Activated naive CD8-positive, alpha-beta T cell (primary cell): ENCODE results near the gene NUDT22.

Experiments
- H3K27ac Mint-ChIP-seq: one replicate; pipeline ENCODE4 v1.8.0; 2021; ENCODE audit warnings: mixed read lengths
- H3K27me3 Mint-ChIP-seq: one replicate; pipeline ENCODE4 v1.8.0; 2021; ENCODE audit warnings: mixed read lengths
- H3K36me3 Mint-ChIP-seq: one replicate; pipeline ENCODE4 v1.8.0; 2021; ENCODE audit warnings: mixed read lengths
- H3K4me1 Mint-ChIP-seq: one replicate; pipeline ENCODE4 v1.8.0; 2021; ENCODE audit warnings: low read depth, mixed read lengths
- H3K4me3 Mint-ChIP-seq: one replicate; pipeline ENCODE4 v1.8.0; 2021; ENCODE audit warnings: mild to moderate bottlenecking, mixed read lengths
- H3K9me3 Mint-ChIP-seq: one replicate; pipeline ENCODE4 v1.8.0; 2021; ENCODE audit warnings: low read depth, mixed read lengths

NUDT22 gene

DNA sequence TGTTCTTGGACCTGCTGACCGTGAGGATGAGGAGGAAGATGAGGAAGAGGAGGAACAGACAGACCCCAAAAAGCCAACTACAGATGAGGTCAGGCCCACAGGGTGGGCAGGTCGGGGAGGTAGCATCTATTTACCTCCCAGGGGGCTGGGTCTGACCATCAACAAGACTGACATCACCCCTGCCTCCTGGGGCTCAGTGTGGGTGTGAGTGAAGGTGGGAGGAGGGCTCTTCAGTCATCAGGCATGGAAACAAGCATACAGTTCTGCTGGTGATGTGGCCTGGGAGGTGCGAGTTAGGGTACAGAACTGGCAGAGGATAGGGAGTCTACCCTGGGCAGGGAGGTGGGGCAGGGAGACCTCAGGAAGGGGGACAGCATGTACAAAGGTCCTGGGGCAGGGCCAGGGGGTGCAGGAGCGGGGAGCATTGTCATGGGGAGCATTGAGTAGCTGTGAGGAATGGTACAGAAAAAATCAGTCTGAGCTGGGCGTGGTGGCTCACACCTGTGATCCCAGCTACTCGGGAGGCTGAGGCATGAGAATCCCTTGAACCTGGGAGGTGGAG is 34.2 kb downstream of the NUDT22 start:
- Mint-ChIP-seq H3K4me3 (no peak overlapping the region), H3K27me3 (no peaks in the 10 kb centered on the region), H3K9me3 (no peaks in the 10 kb centered on the region), H3K36me3 (peaks cover 5% of the 10 kb centered on the region), H3K4me1 (peaks cover 7% of the 10 kb centered on the region), H3K27ac (no peak overlapping the region)

DNA sequence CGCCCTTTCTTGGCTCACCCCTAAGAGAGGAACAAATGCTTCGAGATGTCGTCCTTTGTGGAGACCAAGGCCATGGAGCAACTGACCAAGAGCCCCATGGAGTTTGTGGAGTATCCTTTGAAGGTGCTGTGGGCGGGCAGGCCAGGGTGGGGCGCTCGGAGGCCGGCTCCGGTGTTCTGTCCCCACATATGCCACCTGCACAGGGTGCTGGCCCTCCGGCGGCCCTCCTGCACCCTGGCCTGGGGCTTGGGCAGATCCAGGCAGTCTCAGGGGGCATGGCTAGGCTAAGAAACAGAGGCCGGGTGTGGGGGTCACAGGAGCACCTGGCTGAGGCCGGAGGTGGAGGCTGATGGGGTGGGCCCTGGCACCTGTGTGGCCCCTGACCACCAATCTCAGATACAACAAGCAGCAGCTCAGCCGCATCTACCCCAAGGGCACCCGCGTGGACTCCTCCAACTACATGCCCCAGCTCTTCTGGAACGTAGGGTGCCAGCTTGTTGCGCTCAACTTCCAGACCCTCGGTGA is 35.5 kb downstream of the NUDT22 start:
- Mint-ChIP-seq H3K9me3 (no peaks in the 10 kb centered on the region), H3K36me3 (peaks cover 5% of the 10 kb centered on the region), H3K27ac (no peak overlapping the region), H3K4me1 (peaks cover 7% of the 10 kb centered on the region), H3K27me3 (no peaks in the 10 kb centered on the region), H3K4me3 (no peak overlapping the region)

DNA sequence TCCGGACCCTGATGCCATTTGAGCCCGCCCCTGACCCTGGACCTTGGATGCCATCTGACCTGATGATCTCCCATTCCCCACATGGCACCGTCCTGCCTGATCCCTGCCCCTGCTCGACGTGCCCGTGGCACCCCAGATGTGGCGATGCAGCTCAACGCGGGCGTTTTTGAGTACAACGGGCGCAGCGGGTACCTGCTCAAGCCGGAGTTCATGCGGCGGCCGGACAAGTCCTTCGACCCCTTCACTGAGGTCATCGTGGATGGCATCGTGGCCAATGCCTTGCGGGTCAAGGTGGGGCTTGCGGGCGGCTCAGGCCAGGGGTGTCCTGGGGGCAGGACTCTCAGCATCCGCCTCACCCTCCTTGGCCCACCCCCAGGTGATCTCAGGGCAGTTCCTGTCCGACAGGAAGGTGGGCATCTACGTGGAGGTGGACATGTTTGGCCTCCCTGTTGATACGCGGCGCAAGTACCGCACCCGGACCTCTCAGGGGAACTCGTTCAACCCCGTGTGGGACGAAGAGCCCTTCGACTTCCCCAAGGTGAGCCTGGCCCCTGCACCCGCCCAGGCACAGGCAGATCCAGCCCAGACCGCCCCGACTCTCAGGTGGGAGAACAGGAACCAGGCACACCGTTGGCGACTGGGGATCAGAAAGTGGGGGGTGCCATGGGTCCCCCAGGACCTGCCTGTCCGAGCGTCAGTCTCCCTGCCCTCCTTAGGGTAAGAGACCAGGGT is 36.4 kb downstream of the NUDT22 start:
- H3K36me3 Mint-ChIP-seq: peaks cover 5% of the 10 kb centered on the region
- H3K27me3 Mint-ChIP-seq: no peaks in the 10 kb centered on the region
- H3K9me3 Mint-ChIP-seq: no peaks in the 10 kb centered on the region
- H3K4me1 Mint-ChIP-seq: peaks cover 7% of the 10 kb centered on the region
- H3K4me3 Mint-ChIP-seq: no peak overlapping the region
- H3K27ac Mint-ChIP-seq: no peak overlapping the region

DNA sequence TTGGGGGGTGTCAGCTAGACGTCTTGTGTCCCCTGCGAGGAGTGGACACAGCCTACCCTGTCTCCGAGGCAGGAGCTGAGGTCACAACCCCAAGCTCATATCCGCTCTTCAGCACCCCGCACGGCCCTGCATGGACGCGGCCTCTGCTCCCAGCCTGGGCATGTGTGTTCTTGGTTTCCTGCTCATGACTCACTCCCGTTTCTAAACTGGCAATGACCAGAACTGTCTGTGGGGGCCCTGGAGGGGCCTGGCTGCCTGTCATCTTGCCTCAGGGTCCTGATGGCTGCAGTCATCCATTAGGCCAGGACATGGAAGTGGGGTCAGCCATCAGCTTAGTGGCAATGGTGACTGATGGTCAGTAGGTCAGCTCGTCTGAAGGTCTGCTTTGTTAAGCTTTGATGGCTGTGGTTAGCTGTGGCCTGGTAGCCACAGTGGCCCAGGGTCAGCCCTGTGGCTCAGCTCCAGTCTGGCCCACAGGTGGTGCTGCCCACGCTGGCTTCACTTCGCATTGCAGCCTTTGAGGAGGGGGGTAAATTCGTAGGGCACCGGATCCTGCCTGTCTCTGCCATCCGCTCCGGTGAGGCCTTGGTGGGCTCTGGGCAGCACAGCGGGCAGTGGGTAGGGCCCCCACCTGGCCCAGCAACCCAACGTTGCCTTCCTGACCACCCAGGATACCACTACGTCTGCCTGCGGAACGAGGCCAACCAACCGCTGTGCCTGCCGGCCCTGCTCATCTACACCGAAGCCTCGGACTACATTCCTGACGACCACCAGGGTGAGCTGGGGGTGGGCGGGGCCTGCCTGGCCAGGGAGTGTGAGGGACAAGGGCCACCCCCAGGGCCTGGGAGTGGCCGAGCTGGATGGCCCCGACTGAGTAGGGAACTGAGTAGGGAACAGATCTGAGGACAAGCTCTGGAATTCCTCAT is 37.2 kb downstream of the NUDT22 start:
- H3K4me1 Mint-ChIP-seq: peaks cover 15% of the 10 kb centered on the region
- H3K9me3 Mint-ChIP-seq: no peaks in the 10 kb centered on the region
- H3K36me3 Mint-ChIP-seq: peaks cover 5% of the 10 kb centered on the region

DNA sequence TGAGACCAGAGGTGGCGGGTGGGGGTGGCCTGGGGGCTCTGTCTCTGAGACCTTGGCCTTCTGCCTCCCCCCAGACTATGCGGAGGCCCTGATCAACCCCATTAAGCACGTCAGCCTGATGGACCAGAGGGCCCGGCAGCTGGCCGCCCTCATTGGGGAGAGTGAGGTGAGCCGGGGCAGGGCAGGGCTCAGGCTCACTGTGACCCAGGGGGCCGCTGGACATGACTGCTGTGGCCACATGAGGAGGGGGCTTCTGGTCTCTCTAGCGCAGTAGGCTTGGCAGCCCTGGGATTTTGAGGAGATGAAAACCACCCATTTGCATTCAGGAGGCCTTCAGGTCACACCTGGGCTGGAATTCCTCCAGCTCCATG is 37.9 kb downstream of the NUDT22 start:
- peaks cover 6% of the 10 kb centered on the region for H3K36me3 Mint-ChIP-seq
- no peak overlapping the region for H3K27ac Mint-ChIP-seq
- no peaks in the 10 kb centered on the region for H3K9me3 Mint-ChIP-seq
- peaks cover 19% of the 10 kb centered on the region for H3K4me1 Mint-ChIP-seq
- no peak overlapping the region for H3K4me3 Mint-ChIP-seq
- no peaks in the 10 kb centered on the region for H3K27me3 Mint-ChIP-seq

More for the DNA sequence above, 37.2 kb downstream of the NUDT22 start:
- H3K4me3 Mint-ChIP-seq: no peak overlapping the region
- H3K27me3 Mint-ChIP-seq: no peaks in the 10 kb centered on the region
- H3K27ac Mint-ChIP-seq: peak overlapping the region; percentile 58

DNA sequence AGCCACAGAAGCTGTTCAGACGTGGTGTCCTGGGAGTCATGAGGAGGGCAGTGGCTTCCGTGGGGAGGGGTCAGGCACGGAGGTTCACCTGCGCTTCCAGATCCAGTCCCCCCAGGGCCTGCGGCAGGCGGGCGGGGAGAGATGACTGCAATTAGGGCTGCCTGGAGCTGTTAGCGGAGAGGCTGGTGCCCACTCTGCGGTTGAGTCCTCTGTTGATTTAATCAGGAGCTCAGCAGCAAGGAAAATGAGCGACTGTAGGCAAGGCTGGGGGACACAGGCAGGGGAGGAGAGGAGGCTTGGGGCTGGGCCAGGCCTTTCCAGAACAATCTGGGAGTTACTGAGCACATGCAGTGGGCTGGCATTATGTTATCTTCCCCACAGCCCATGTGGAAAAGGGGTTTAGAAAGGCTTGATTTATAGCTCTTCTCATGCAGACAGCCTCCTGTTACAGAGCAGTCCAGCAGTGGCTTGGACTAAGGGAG is 38.3 kb downstream of the NUDT22 start:
- no peaks in the 10 kb centered on the region for H3K9me3 Mint-ChIP-seq
- no peak overlapping the region for H3K27ac Mint-ChIP-seq
- H3K4me1 Mint-ChIP-seq: peaks cover 22% of the 10 kb centered on the region
- H3K27me3 Mint-ChIP-seq: no peaks in the 10 kb centered on the region
- H3K36me3 Mint-ChIP-seq: peaks cover 5% of the 10 kb centered on the region
- H3K4me3 Mint-ChIP-seq: no peak overlapping the region

DNA sequence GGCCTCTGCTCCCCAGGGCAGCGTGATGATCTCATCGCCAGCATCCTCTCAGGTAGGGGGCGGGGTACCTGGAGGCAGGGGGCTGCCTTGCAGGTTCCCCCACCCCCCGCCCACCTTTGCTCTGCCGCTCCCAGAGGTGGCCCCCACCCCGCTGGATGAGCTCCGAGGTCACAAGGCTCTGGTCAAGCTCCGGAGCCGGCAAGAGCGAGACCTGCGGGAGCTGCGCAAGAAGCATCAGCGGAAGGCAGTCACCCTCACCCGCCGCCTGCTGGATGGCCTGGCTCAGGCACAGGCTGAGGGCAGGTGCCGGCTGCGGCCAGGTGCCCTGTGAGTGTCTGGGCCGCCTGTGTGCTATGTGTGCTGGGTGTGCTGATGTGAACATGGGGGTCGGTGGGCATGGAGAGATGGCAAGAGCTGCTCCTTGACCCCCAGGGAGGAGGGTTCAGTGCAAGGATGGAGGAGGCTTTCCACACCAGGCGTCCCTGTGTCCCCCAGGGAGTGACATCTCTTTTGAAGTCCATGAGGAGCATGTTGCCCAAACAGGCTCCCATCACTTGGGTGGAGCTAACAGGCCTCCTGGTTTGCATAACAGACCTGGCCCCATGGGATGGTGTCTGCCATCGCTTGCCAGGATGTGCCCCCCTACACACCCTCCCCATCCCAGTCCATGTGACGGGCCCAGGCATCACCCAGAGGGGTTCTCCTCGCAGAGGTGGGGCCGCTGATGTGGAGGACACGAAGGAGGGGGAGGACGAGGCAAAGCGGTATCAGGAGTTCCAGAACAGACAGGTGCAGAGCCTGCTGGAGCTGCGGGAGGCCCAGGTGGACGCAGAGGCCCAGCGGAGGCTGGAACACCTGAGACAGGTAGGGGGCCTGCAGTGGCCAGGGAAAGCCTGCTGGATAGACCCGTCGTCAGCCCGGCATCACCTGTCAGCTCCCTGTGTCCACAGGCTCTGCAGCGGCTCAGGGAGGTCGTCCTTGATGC is 39.4 kb downstream of the NUDT22 start:
- no peak overlapping the region for H3K27ac Mint-ChIP-seq
- no peaks in the 10 kb centered on the region for H3K27me3 Mint-ChIP-seq
- H3K36me3 Mint-ChIP-seq: peaks cover 2% of the 10 kb centered on the region
- H3K4me3 Mint-ChIP-seq: no peak overlapping the region
- peaks cover 14% of the 10 kb centered on the region for H3K4me1 Mint-ChIP-seq
- no peaks in the 10 kb centered on the region for H3K9me3 Mint-ChIP-seq

DNA sequence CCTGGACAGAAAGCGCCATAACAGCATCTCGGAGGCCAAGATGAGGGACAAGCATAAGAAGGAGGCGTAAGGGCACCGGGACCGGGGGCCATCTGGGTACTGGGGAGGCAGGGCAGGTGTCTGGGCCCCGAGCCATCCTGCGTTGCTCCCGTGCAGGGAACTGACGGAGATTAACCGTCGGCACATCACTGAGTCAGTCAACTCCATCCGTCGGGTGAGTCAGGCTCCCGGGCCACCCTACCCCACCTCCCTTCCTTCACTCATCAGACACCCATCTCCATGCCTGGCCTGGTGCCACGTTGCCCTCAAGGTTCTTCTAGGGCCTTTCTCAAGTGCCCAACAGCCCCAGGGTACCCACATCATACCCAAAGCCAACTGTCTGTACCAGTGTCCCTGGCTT is 40.3 kb downstream of the NUDT22 start:
- Mint-ChIP-seq H3K27ac (no peak overlapping the region), H3K27me3 (no peaks in the 10 kb centered on the region), H3K4me1 (peaks cover 14% of the 10 kb centered on the region), H3K9me3 (no peaks in the 10 kb centered on the region), H3K4me3 (no peak overlapping the region), H3K36me3 (peaks cover 2% of the 10 kb centered on the region)

DNA sequence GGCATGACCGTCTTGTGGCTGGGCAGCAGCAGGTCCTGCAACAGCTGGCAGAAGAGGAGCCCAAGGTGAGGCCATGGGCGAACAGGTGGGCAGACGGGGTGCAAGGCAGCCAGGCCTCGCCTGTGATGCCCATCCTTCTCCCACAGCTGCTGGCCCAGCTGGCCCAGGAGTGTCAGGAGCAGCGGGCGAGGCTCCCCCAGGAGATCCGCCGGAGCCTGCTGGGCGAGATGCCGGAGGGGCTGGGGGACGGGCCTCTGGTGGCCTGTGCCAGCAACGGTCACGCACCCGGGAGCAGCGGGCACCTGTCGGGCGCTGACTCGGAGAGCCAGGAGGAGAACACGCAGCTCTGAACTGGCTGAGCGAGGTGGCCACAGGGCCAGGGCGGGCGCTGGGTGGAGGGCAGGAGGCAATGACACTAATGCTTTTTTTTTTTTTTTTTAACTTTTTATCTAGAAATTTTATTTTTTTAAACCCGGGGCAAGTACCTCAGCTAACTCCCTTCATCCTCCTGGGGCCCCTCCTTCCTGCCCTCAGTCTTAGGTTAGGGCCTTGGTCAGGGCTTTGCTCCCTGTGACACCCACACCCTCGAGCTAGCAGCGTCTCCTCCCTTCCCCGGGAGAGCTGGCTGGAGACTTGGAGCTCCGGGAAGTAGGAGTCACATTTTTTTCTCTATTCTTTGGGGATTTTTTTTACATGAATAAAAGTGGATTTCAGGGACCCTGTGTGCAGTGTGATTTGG is 41.3 kb downstream of the NUDT22 start:
- Mint-ChIP-seq H3K4me1 (peaks cover 17% of the 10 kb centered on the region), H3K9me3 (no peaks in the 10 kb centered on the region), H3K27ac (no peak overlapping the region), H3K36me3 (peaks cover 2% of the 10 kb centered on the region), H3K27me3 (no peaks in the 10 kb centered on the region), H3K4me3 (no peak overlapping the region)

DNA sequence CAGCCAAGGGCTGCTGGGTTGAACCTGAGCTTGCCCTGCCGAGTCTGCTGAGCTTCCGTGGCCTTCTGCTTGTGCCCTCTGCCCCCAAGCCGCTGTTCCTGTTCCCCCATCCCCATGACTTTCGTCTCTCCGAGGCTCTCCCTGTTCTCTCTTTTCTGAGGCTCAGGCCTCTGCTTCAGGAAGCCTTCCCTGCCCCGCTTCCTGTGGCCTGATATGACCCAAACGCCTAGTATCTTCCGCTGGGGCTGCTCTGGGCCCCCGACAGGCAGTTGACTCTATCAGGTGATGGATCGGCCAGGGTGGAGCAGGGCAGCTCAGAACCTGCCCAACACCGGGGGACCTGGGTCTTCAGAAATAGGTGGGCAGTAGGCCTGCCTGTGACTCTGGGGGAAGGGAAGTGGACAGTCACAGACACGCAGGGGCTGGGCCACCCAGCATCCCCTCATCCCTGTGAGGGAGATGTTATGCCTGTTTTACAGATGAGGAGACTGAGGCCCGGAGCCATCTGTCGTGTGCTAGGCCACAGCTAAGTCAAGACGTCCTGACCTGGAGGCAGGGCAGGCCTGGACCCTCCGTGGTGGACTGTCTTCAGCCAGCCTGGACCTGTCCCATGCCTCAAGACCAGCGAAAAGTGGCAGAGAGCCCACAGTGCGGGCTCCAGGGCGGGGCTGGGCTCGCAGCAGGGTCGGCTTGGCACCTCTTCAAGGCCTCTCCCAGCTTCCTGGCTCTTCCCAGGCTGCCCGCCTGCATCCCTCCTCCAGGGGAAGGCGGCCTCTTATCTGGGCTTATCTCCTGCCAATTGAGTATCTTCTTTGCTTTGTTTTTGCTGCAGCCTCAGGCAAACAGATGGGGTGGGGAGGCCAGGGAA is 42.2 kb downstream of the NUDT22 start:
- Mint-ChIP-seq H3K4me1 (peaks cover 17% of the 10 kb centered on the region), H3K9me3 (no peaks in the 10 kb centered on the region), H3K4me3 (peak overlapping the region; percentile 98), H3K36me3 (peaks cover 2% of the 10 kb centered on the region), H3K27ac (peak overlapping the region; percentile 96), H3K27me3 (no peaks in the 10 kb centered on the region)

DNA sequence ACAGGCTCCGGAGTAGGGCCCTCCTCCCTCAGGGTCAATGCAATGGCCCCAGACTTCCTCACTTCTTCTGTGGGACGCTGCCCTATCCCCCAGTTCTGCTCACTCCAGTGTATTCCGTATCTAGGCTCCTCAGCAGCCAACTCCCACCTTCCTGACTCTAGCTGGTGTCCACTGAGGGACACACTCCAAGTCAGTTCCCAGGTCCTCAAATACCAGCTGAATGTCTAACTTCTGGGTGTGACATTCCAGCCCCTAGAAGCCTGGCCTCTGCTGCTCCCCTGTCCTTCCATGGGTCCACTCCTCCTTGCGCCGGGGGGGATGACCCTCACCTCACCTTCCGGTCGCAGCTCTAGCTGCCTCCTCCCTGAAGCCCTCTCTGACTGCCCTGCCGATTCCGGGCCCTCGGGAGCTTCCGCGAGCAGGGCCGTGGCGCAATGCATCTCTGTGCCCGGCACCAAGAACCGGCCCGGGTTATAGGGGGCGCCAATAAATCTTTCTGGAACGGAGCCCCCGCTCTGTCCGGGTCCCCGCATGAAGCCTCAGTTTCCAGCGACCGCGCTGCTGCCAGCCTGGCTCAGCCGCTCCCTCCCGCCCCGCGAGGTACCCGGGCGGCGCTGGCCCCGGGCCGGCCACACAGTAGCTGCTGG is 42.9 kb downstream of the NUDT22 start:
- Mint-ChIP-seq H3K4me3 (peak overlapping the region; percentile 98), H3K9me3 (no peaks in the 10 kb centered on the region), H3K27me3 (no peaks in the 10 kb centered on the region), H3K36me3 (peaks cover 2% of the 10 kb centered on the region), H3K27ac (peak overlapping the region; percentile 96), H3K4me1 (peaks cover 17% of the 10 kb centered on the region)

DNA sequence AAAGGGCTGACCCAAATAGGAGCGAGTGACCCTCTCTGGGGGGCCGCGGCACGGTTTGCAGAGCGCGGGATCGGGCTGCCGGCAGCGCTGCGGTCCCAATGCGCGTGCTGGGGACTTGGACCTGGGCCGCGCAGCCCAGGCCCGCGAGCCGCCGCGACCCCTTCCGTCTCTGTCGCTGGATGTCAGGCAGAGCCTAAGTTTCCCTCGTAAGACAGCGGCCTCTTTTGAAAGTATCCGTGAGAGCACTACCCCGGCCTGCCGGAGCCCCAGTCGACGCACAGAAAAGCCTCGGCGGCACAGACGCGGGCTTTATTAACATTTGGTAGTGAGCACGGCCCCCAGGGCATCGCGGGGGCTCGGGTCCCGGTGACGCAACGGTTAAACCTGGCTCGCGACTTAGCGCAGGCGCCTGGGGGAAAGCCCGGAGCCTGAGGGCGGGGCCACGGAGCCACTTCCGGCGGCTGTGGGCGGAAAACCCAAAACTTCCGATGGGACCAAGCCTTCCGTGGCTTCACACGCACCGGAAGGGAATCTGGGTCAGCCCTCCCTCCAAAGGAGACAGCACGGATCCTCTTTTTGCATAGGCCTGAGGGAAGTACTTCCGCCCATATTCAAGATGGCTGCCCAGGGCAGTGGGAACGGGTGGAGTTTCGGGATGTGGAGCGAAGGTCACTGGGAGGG is 43.6 kb downstream of the NUDT22 start:
- Mint-ChIP-seq H3K27me3 (no peaks in the 10 kb centered on the region), H3K36me3 (peaks cover 2% of the 10 kb centered on the region), H3K9me3 (no peaks in the 10 kb centered on the region), H3K27ac (peak overlapping the region; percentile 96), H3K4me1 (peaks cover 17% of the 10 kb centered on the region), H3K4me3 (peak overlapping the region; percentile 98)
